HG03097 (cell line): Measurements from ENCODE around the gene NEXMIF.
"Not testable (repeated sequence)": the region's sequence is repeated elsewhere in the genome, so short reads cannot be mapped to it uniquely, and the experiment has no call there.

Source experiments
- ATAC-seq: cut with Tn5 transposase; IDR thresholded peaks from one replicate; pipeline ENCODE4 v1.9.1; 2021; ENCODE audit not compliant: unreplicated experiment, low FRiP score

The NEXMIF gene

DNA sequence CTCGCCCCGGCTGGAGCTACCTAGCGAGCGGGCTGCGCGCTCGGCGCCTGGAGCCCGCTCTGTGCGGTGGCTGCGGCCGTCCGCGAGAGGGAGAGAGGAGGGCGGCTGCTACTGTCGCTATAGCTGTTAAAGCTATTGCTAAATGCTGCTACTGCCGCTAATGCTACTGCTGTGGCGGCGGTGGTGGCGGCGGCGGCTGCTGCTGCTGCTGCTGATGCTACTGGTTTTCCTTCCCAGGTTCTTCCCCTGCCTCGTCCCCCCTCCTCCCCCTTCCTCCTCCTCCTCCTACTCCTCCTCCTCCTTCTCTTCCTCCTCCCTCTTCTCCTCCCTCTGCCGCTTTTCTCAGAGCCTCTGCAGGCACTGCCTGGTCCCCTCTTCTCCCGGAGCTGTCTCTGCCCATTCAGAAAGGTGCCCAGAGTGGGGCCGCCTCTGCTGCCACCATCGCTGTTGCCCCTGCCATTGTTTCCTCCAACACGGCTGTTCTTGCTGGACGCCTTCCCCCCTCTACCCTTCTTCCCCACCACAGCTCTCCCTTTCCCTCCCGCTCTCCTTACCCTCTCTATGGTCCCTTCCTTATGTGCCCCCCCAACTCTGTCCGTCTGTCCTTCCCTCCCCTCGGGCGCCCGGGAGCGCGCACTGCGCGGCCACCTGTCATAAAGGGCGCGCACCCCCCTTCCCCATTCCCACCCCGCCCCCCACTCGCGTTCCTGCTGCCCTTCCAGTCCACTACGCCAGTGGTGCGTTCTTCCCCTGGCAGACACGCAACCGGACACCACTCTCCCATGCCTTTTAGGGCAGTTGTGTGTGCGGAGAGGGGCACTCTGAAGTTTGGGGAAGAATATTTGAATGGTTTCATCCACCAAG is at the start of gene NEXMIF:
Gene NEXMIF, minus strand, starts transcription at position 228 of the 864 bp plus-strand sequence.
- ATAC-seq = peak; percentile 47

DNA sequence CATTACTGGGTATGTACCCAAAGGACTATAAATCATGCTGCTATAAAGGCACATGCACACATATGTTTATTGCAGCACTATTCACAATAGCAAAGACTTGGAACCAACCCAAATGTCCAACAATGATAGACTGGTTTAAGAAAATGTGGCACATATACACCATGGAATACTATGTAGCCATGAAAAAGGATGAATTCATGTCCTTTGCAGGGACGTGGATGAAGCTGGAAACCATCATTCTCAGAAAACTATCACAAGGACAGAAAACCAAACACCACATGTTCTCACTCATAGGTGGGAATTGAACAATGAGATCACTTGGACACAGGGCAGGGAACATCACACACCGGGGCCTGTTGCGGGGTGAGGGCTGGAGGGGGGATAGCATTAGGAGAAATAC is 36.7 kb upstream of the NEXMIF start:
- not testable (repeated sequence) for ATAC-seq

DNA sequence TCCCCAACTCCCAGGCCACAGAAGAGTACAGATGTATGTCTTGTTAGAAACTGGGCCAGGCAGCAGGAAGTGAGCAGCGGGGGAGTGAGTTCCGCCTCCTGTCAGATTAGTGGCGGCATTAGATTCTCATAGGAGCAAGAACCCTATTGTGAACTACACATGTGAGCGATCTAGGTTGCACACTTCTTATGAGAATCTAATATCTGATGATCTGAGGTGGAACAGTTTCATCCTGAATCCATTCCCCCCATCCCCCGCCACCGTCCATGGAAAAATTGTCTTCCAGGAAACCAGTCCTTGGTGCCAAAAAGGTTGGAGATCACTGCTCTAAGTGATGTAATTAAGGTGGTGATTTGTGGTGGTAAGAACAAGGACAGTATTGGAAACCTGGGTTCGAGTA is 24.5 kb upstream of the NEXMIF start:
- no peak for ATAC-seq

DNA sequence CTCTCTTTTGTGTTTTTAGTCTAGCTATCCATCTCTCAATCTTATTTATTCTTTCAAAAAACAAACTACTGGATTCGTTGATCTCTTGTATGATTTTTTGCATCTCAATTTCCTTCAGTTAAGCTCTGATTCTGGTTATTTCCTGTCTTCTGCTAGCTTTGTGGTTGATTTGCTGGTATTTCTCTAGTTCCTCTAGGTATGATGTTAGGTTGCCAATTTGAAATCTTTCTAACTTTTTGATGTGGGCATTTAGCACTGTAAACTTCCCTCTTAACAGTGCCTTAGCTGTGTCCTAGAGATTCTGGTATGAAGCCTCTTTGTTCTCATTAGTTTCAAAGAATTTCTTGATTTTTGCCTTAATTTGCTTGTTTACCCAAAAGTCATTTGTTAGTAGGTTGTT is 15.2 kb upstream of the NEXMIF start:
- no peak for ATAC-seq

DNA sequence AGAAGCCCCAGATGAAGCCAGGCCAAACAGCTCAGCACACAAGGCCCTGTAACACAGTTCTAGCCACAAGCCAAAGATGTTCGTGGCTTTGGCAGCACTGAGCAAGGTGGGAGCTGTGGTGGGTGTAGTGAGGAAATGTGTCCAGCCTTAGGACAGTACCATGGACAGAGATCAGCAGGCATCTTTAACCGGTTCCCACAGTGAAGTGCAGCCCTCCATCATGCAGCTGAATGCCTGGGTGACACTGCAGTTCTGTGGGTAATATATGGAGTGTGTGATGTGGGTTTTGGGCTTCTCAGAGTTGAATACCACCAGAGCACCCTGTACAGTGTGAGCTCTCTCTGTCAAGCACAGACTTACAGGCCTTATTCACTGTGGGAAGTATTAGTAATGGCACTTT is 6.0 kb upstream of the NEXMIF start:
- ATAC-seq = no peak

DNA sequence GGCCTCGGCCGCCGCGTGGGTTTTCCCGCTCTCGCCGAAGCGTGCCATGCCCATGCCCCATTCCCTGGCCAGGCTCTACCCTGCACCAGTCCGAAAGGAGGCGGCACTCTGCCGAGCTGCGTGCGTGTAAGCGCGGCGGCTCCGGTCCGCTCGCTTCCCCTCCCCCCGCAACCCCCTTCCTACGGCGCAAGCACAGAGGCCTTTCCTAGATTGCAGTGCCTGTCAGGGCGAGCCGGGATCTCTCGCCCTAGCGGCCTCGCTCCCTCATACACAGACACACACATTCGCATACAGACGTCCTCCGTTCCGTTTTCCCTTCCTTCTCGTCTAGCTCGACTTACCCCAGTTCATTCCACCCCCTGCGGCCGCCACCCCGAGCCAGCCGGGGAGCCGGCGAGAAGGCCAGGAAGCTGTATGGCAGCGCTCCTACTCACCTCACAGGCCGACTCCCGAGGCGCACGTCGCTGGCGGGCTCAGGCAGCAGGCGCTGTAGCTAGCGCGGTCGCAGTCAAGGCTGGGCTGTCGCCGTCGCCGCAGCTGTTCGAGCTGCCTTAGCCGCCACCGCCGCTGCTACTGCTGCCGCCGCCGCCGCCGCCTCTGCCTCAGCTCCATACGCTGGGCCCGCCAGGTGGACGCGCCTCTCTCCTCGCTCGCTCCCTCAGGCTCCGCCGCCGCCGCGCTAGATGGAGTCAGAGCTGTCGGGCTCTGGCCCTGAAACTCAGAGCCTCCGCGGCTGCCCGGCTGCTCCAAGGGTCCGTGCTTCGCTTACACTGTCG is 615 bp downstream of the NEXMIF start:
- peak; percentile 53 for ATAC-seq

DNA sequence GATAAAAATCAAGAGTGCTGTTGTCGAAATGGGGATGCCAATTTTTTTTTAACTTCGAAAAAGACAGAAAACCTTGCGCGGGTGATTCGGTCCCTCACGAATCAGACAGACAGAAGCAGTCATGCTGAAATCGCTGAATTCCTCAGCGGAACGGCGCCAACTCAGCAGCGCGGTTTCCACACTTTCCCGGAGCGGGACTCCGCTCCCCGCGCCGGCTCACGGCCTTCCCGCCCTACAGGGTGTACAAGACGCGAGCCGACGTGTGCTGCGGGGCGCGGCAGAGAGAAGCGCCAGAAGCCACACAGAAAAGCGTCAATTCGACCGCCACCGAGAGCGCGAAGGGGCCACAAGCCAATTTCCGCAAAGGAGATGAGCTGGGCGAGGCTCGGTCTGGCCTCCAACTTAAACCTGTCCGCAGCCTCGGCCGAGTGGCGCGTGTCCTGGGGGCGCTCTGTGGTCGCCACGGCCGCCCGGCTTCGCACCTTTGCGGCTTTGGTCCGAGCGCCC is 1.3 kb downstream of the NEXMIF start:
- ATAC-seq = no peak

DNA sequence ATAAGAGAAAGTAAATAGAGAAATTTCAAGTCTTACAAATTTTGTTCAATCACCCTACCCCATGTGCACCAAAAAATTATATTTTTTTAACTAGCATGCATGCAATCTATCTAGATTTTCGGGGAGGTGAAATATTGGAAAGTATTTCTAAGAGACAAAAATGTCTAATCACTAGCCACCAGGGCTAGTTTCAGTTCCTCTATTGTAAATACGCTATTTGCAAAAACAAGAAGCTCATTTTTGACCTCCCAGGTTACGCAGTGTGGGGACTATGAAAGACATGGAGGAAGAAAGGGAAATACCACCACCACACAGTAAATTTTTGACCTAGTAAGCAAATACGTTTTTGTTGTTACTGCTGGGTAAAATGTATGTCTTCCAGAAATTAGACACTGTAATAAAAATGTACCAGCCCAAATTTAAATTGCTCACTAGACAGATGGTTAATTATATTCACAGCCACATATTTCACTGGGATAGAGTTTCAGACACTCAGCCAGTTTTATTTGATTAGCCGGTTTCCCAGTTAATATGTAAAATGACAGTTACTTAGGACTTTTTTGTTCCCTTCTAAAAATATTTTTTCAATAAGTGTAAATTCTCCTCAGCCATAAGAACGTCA is 2.2 kb downstream of the NEXMIF start:
- ATAC-seq = peak; percentile 71

DNA sequence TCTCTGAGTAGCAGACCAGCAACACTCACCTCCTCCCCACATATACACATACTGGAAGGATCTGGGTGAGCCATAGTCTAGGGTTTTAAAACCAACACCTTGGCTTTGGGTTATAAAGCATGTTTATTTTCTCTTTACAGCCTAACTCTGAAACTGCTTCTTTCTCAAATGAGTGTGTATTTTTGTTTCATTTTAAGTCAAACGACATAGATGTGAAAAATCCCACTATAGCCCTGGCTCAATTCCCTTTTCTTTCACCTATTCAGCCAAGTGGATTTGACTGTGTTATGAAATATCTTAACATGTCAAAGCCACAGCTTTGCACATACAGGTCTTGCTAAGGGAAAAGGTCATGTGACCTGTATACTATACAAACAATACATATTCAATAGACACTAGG is 13.8 kb downstream of the NEXMIF start:
- no peak for ATAC-seq

DNA sequence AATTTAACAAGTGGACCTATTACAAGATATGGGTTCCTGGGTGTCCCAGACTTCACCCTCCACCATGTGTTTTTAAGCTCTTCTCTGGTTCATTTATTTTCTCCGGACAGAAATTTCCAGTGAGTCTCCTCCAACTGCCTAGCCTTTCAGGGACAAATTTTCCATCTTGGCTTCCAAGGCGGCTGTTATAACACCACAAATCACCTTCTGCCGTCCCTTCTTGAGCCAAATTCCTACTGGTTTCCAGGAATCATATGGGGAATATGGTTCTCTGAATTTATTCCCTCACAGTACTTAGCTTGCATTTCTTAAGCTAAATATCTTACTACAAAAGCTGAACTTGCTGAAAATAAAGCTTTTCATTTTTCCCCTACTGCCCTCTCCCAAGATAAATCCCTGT is 18.8 kb downstream of the NEXMIF start:
- ATAC-seq = no peak

DNA sequence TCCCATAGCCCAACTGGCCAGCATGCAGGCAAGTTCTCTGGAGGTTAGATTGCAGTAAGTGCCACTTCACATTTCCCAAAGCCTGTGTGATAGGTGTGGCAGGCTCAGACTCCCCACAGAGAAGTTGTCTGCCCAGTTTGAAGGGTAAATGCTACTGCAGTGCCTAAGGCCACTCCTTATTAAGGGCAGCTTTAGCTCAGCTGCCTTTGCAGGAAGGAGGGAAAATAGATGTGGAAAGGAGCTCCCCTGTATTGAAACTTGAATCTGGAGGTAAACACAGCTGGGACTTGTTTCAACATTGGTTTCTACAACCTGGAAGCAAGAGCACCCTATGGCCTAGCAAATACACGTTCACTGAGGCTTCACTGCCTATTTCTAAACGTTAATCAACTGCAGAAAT is 22.4 kb downstream of the NEXMIF start:
- ATAC-seq = no peak

DNA sequence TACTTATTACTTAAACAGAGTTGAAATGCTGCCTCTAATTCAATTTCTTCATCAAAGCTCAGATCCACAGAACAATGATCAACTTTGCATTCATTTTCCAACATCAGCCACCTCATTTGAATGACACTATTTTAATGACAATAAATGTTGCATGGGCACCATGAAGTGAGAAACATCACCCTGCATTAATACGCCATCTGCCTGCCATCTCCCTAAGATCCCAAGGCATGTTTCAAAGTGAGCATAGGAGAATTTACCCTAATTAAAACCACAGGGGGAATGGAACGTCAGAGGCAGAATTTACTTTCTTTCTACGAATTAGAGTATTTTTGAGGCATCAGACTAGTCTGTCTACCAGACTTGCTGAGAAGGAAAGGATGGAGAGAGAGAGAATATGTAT is 32.7 kb downstream of the NEXMIF start:
- no peak for ATAC-seq

DNA sequence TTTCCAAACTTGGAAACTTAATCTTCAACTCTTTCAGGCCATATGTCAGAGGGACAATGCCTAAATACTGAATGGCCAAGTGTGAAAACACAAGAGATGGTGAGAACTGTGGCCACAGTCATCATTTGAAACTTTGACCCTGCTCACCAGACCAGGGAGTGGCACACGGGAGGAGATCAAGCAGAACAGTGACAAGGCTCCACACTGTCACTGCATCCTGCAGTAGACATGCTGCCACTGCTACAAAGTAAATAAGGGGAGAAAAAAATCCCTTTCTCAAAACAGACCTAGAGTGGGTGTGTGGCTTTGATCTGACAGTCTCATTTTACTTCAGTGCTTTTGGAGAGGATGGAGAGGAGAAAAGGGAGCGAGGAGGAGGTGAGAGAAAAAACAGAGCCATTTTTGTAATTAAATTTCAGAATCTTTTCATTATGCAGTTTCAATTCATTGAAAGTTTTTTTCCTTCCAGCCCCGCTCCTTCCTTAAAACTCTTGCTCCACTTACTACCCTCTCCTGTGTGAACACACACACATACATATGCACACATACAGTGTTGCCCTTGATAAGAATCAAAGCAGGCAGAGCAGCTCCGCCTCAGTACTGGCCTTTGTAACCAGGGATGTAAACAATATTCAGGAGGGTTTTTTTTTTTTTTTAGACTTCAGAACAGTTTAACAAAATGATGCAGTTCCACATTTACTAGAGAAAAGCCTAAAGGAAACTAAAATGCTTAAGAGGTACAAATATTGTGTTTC is 34.4 kb downstream of the NEXMIF start:
- peak; percentile 93 for ATAC-seq

DNA sequence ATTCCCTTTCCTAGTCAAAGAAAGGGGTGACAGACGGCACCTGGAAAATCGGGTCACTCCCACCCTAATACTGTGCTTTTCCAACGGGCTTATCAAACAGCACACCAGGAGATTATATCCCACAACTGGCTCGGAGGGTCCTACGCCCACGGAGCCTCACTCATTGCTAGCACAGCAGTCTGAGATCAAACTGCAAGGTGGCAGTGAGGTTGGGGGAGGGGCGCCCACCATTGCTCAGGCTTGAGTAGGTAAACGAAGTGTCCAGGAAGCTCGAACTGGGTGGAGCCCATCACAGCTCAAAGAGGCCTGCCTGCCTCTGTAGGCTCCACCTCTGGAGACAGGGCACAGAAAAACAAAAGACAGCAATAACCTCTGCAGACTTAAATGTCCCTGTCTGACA is 42.9 kb downstream of the NEXMIF start:
- not testable (repeated sequence) for ATAC-seq

DNA sequence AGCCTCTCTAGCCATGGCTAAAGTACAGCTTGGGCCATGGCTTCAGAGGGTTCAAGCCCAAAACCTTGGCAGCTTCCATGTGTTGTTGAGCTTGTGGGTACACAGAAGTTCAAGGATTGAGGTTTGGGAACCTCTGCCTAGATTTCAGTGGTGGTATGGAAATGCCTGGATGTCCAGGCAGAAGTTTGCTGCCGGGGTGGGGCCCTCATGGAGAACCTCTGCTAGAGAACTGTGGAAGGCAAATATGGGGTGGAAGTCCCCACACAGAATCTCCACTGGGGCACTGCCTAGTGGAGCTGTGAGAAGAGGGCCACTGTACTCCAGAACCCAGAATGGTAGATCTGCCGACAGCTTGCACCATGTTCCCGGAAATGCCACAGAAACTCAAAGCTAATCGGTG is 59.5 kb downstream of the NEXMIF start:
- ATAC-seq = no peak

DNA sequence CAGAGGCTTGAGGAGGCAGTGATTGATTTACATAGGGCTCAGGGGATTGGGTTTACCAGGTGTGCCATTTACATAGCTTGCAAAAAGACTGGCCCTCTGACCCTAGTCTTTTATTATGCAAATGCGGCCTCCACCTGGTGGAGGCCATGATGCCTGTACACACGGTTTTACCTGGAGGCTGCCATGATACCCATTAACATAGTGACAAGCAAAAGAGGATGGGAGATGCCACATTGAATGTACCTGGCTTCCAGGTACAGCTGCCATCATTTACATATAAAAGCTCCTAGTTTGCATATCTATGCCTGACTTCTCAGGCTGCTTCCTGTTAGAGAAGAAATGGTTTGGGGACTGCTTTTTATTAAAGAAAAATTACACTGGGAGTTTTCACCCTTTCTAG is 72.0 kb downstream of the NEXMIF start:
- no peak for ATAC-seq

DNA sequence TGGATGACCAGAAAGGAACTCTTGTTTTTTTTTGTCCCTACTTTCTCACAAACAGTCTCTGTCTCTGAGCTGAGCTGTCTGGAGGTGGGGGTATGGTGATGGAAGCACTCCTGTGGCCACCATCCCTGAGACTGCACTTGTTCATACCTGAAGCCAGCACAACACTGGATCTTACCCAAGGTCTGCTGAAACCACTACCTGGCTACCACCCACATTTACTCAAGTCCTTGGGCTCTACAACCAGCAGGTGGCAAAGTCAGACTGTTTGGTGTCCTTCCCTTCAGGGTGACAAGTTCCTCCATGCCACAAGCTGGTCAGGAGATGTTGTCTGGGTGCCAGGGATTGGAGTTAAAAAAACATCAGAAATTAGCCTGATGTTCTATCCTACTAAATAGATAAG is 89.7 kb downstream of the NEXMIF start:
- no peak for ATAC-seq

DNA sequence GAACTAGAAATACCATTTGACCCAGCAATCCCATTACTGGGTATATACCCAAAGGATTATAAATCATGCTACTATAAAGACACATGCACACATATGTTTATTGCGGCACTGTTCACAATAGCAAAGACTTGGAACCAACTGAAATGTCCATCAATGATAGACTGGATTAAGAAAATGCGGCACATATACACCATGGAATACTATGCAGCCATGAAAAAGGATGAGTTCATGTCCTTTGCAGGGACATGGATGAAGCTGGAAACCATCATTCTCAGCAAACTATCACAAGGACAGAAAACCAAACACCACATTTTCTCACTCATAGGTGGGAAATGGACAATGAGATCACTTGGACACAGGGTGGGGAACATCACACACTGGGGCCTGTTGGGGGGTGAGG is 105.5 kb downstream of the NEXMIF start:
- not testable (repeated sequence) for ATAC-seq

DNA sequence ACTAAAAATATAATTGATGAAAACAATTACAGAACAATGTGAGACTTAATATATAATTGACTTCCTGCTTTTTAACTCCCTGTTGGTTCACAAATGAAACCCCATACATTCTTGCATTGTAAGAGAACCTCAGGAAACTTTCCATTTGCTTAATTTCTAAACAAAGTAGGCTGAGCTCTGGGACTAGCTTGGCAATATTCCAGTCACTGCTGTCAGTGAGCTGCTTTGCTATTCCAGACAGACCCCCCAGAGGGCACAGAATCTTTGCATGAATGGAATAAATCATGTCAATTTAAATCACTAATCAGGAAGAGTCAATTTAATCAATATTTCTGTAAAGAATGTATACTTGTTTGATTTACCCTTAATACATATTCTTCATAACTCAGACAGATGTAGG is 110.6 kb downstream of the NEXMIF start:
- no peak for ATAC-seq

DNA sequence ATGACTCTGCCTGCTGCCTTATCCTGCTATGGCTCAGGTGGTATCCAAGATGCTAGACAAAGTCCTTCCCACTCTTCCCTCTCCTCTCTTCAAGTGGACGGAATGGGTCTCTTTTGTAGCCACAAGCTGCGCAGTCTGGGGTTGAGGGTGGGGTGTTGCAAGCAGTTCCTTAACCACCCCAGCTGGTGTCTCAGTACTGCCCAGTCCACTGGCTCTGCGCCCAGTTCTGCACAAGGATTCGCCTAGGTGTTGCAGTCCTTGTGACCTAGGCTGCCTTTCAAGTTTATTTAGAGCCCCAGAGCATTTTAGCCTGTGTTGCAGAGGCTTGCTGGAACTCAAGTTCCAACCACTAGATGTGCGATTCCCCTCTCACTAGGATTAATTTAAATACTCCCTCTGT is 120.7 kb downstream of the NEXMIF start:
- no peak for ATAC-seq

DNA sequence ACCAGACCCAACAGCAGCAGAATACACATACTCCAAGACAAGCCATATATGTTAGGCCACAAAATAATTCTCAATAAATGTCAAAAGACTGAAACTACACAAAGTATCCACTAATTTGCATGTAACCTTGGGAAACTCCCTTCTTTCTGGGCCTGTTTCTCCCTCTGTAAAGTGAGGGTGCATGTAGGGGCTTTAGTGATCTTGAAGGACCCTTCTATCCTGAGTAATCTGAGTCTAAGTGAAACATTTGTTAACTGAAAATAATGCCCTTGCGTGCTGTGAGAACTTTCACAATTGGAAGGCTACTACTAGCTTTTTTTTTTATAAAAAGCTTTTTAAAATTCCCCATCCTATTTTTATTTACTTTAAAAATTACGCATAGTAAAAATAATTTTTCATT is 125.2 kb downstream of the NEXMIF start:
- no peak for ATAC-seq
